Measurements from ENCODE around the gene LAMB1. TPM values are rescaled to one million over a fixed set of nuclear protein-coding genes. Genes with fewer than 3 reads are reported as not detected.

The LAMB1 gene
- total RNA-seq, 1 experiment from 2014 or later = 101 TPM

GRCh38 chr7:108037140-108037539 is 34.2 kb upstream of the LAMB1 start (continued):
- TF ChIP-seq NR3C1 (CRISPR knock-in tag; conservative IDR thresholded peaks at IDR 0.05; ENCODE audit: low read depth) = no peak
- TF ChIP-seq RELA (CRISPR knock-in tag; IDR thresholded peaks at IDR 0.05; ENCODE audit: borderline replicate concordance) = no peak
- no peak for TF ChIP-seq ZBTB43 (CRISPR knock-in tag; IDR thresholded peaks at IDR 0.05)
- TF ChIP-seq JAZF1 (CRISPR knock-in tag; IDR thresholded peaks at IDR 0.05) = no peak
- TF ChIP-seq AFF4 (CRISPR knock-in tag; IDR thresholded peaks at IDR 0.05; ENCODE audit: borderline replicate concordance) = no peak
- no peak for TF ChIP-seq TEAD4 (CRISPR knock-in tag; IDR thresholded peaks at IDR 0.05)
- TF ChIP-seq FOXP1 (CRISPR knock-in tag; IDR thresholded peaks at IDR 0.05; ENCODE audit: borderline replicate concordance) = no peak
- TF ChIP-seq ZNF512 (CRISPR knock-in tag; IDR thresholded peaks at IDR 0.05; ENCODE audit: borderline replicate concordance) = no peak
- TF ChIP-seq GABPB1 (CRISPR knock-in tag; IDR thresholded peaks at IDR 0.05) = no peak
- no peak for TF ChIP-seq ZNF281 (CRISPR knock-in tag; IDR thresholded peaks at IDR 0.05)

GRCh38 chr7:108034586-108034985 is 31.6 kb upstream of the LAMB1 start:
- Mint-ChIP-seq H3K27ac (peak overlapping the region; percentile 87), H3K36me3 (no peaks in the 10 kb centered on the region), H3K27me3 (ENCODE audit: low read depth) (no peaks in the 10 kb centered on the region), H3K9me3 (no peaks in the 10 kb centered on the region), H3K4me3 (peak overlapping the region; percentile 3; the same call in 1 of the 2 replicates), H3K4me1 (peaks cover 22% of the 10 kb centered on the region)
- POLR2A ChIA-PET = no interaction called here
- ATAC-seq (peak; percentile 94), DNase-seq (ENCODE audit: low spot score) (no peak)
- CTCF ChIA-PET = interaction anchor here (0.6 to 2.5 kb wide), 6 partner anchors 10 to 434 kb away, joined by 3 to 18 read pairs (median 6); no protein-coding TSS in a partner anchor
- TF ChIP-seq TCF7 (CRISPR knock-in tag; IDR thresholded peaks at IDR 0.05; ENCODE audit: low read depth) = no peak
- TF ChIP-seq ZNF121 (CRISPR knock-in tag; IDR thresholded peaks at IDR 0.05) = no peak
- no peak for TF ChIP-seq GRHL2 (CRISPR knock-in tag; IDR thresholded peaks at IDR 0.05; ENCODE audit: insufficient replicate concordance, severe bottlenecking)
- no peak for TF ChIP-seq ERG (CRISPR knock-in tag; IDR thresholded peaks at IDR 0.05)
- no peak for TF ChIP-seq GABPB1 (CRISPR knock-in tag; IDR thresholded peaks at IDR 0.05)
- TF ChIP-seq RORB (CRISPR knock-in tag; IDR thresholded peaks at IDR 0.05) = no peak
- TF ChIP-seq ARID4B (CRISPR knock-in tag; IDR thresholded peaks at IDR 0.05; ENCODE audit: borderline replicate concordance) = no peak
- TF ChIP-seq CBFB (CRISPR knock-in tag; IDR thresholded peaks at IDR 0.05; ENCODE audit: low read depth) = no peak
- TF ChIP-seq USF1 (CRISPR knock-in tag; IDR thresholded peaks at IDR 0.05) = no peak
- no peak for TF ChIP-seq ZBTB21 (CRISPR knock-in tag; IDR thresholded peaks at IDR 0.05; ENCODE audit: borderline replicate concordance)
- TF ChIP-seq JAZF1 (CRISPR knock-in tag; IDR thresholded peaks at IDR 0.05) = no peak
- TF ChIP-seq ZNF232 (CRISPR knock-in tag; IDR thresholded peaks at IDR 0.05) = no peak
- TF ChIP-seq SMAD4 (CRISPR knock-in tag; IDR thresholded peaks at IDR 0.05) = no peak
